Fibroblast of lung (primary cell): ENCODE measurements around the gene OSTN. TPM values are rescaled to one million over a fixed set of nuclear protein-coding genes. Genes with fewer than 3 reads are reported as not detected.

Experiments used
- DNase-seq, 2 donors: peaks; one replicate each; pipeline versions ENCODE4 v3.0.0 to v3.0.0-alpha.2; 2010; ENCODE audit warnings: low read depth in 2 of 2
- H2AFZ ChIP-seq: 2 replicates; pipeline ENCODE4 v1.5.1; 2012; ENCODE audit warnings: low read length, control low read depth, inconsistent platforms
- H3K27ac ChIP-seq: 2 replicates; pipeline ENCODE4 v1.5.1; 2011; ENCODE audit warnings: low read length, control low read depth; ENCODE audit not compliant: insufficient read depth
- H3K27me3 ChIP-seq: 2 replicates; pipeline ENCODE4 v1.5.1; 2011; ENCODE audit warnings: mild to moderate bottlenecking, low read length; ENCODE audit not compliant: control insufficient read depth, insufficient read depth
- H3K36me3 ChIP-seq: 2 replicates; pipeline ENCODE4 v1.5.1; 2011; ENCODE audit warnings: low read length; ENCODE audit not compliant: control insufficient read depth, insufficient read depth
- H3K4me1 ChIP-seq: 2 replicates; pipeline ENCODE4 v1.5.1; 2011; ENCODE audit warnings: low read length; ENCODE audit not compliant: control insufficient read depth, insufficient read depth; ENCODE audit errors: extremely low read depth
- H3K4me2 ChIP-seq: 2 replicates; pipeline ENCODE4 v1.5.1; 2011; ENCODE audit warnings: low read length, control low read depth; ENCODE audit not compliant: insufficient read depth; ENCODE audit errors: extremely low read depth
- H3K4me3 ChIP-seq, 4 experiments: fragments of 200-600 bp in 1 of 4; sonication (generic) in 1 of 4; replicated peaks in 1 of 4; 2 replicates each; pipeline ENCODE4 v1.5.1; 2011 to 2016; ENCODE audit warnings: low read length in 4 of 4, low read depth in 3 of 4, mild to moderate bottlenecking in 3 of 4, control low read depth in 2 of 4, inconsistent platforms in 1 of 4, mixed read lengths in 1 of 4; ENCODE audit not compliant: insufficient read depth in 1 of 4; ENCODE audit errors: control extremely low read depth in 1 of 4
- H3K79me2 ChIP-seq: 2 replicates; pipeline ENCODE4 v1.5.1; 2012; ENCODE audit warnings: mild to moderate bottlenecking, low read length, inconsistent platforms; ENCODE audit not compliant: control insufficient read depth, insufficient read depth
- H3K9ac ChIP-seq: 2 replicates; pipeline ENCODE4 v1.5.1; 2011; ENCODE audit warnings: mild to moderate bottlenecking, low read length, control low read depth; ENCODE audit not compliant: insufficient read depth
- H3K9me3 ChIP-seq: 2 replicates; pipeline ENCODE4 v1.5.1; 2012; ENCODE audit warnings: low read depth, low read length; ENCODE audit not compliant: control insufficient read depth, insufficient read depth
- H4K20me1 ChIP-seq: 2 replicates; pipeline ENCODE4 v1.5.1; 2011; ENCODE audit warnings: low read length; ENCODE audit not compliant: control insufficient read depth, insufficient read depth; ENCODE audit errors: extremely low read depth
- CTCF ChIP-seq, 2 donors: IDR thresholded peaks in 1 of 2; conservative IDR thresholded peaks in 1 of 2; 1 replicate in 1 of 2; 2 replicates in 1 of 2; pipeline ENCODE4 v1.5.1; 2011 to 2012; ENCODE audit warnings: low read length in 2 of 2, control low read depth in 1 of 2, inconsistent platforms in 1 of 2, low read depth in 1 of 2, mild to moderate bottlenecking in 1 of 2
- EZH2 ChIP-seq: IDR thresholded peaks from 2 replicates; pipeline ENCODE4 v1.5.1; 2012; ENCODE audit warnings: low read length, control low read depth, mild to moderate bottlenecking; ENCODE audit errors: missing control alignments
- polyA plus RNA-seq, 2 donors: library from polyadenylated mRNA; depleted of rRNA in 1 of 2; stranded (reverse) in 1 of 2; unstranded in 1 of 2; fragments of >200 nt; gene quantifications; 2 replicates each; pipeline ENCODE4 v1.2.1, GENCODE V29; 2011 to 2012; ENCODE audit warnings: missing spikeins in 1 of 2
- total RNA-seq: library from RNA; depleted of rRNA; stranded (reverse); fragments of >200 nt; gene quantifications from 2 replicates; pipeline ENCODE4 v1.2.1, GENCODE V29; 2014

The OSTN gene
- total and polyA plus RNA-seq, 2 donors (not counting 1 experiment from before 2014, with no cell fraction given): 0.34 to 31.9 TPM

DNA sequence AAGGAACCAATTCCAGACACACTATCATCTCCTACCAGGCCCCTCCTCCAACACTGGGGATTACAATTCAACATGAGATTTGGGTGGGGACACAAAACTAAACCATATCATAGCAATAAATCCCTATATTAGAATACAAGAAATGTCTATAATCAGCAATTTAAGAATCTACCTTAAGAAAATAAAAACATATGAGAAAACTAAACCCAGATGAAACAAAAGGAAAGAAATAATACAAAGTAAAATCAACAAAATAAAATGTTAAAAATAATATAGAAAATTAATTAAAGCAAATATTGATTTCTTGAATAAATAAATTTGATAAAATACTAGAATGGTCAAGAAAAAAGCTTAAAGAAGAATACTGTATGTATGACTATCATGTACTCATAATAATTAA lies 6.1 kb upstream of the OSTN start:
- Histone ChIP-seq H3K9ac (no peak overlapping the region), H3K79me2 (no peaks in the 10 kb centered on the region), H3K27me3 (no peaks in the 10 kb centered on the region), H4K20me1 (no peaks in the 10 kb centered on the region), H3K27ac (no peak overlapping the region), H3K4me2 (no peak overlapping the region), H3K9me3 (no peaks in the 10 kb centered on the region), H2AFZ (no peak overlapping the region), H3K36me3 (no peaks in the 10 kb centered on the region), H3K4me1 (no peaks in the 10 kb centered on the region), H3K4me3 (no peak overlapping the region)
- DNase-seq: no peak
- TF ChIP-seq CTCF (conservative IDR thresholded peaks at IDR 0.05 in 1 of 2, IDR thresholded peaks at IDR 0.05 in 1 of 2; ENCODE audit: low read depth in 1 of 2, low read length in 2 of 2) (no peak), EZH2 (no peak)

DNA sequence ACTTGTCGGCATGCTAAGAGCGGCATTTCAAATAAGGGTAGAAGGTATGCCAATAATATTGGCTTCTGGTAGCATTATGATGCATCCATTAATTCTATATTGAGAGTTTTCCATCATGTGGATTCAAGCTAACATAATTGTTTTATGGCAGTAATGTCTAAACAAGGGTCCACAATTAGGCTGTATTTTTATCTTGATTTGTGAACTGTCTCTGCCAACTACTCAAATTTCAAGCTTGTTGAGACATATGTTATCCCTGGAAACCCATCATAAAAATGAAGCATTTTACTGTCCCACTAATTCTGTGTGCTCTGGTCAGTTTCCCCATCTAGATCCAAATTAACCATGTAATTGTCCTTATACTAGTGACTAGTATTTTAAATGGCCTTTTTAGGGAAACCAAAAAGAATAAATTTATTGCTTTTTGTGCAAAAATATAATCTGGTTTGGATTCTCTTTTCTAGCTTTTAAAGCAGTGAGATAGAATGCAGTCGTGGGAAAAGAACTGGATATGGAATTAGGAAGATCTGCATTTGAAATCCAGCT lies 1.2 kb upstream of the OSTN start:
- H3K4me2 ChIP-seq: no peak overlapping the region
- H2AFZ ChIP-seq: no peak overlapping the region
- no peak overlapping the region for H3K27ac ChIP-seq
- H3K27me3 ChIP-seq: no peaks in the 10 kb centered on the region
- DNase-seq: no peak
- no peaks in the 10 kb centered on the region for H3K79me2 ChIP-seq
- H3K9ac ChIP-seq: no peak overlapping the region
- no peaks in the 10 kb centered on the region for H3K9me3 ChIP-seq
- TF ChIP-seq EZH2: no peak
- TF ChIP-seq CTCF (conservative IDR thresholded peaks at IDR 0.05 in 1 of 2, IDR thresholded peaks at IDR 0.05 in 1 of 2; ENCODE audit: low read depth in 1 of 2, low read length in 2 of 2): no peak
- no peak overlapping the region for H3K4me3 ChIP-seq
- no peaks in the 10 kb centered on the region for H3K4me1 ChIP-seq
- no peaks in the 10 kb centered on the region for H3K36me3 ChIP-seq
- H4K20me1 ChIP-seq: no peaks in the 10 kb centered on the region

GRCh38 chr3:191198480-191198879 lies 561 bp upstream of the OSTN start:
- Histone ChIP-seq H3K36me3 (no peaks in the 10 kb centered on the region), H3K79me2 (no peaks in the 10 kb centered on the region), H4K20me1 (no peaks in the 10 kb centered on the region), H3K9ac (no peak overlapping the region), H3K4me3 (no peak overlapping the region), H3K27me3 (no peaks in the 10 kb centered on the region), H3K4me2 (no peak overlapping the region), H2AFZ (no peak overlapping the region), H3K4me1 (no peaks in the 10 kb centered on the region), H3K27ac (no peak overlapping the region), H3K9me3 (no peaks in the 10 kb centered on the region)
- TF ChIP-seq CTCF (conservative IDR thresholded peaks at IDR 0.05 in 1 of 2, IDR thresholded peaks at IDR 0.05 in 1 of 2; ENCODE audit: low read depth in 1 of 2, low read length in 2 of 2) (no peak), EZH2 (no peak)
- DNase-seq: no peak
